ENCODE measurements around the gene DEPDC1B.
A peak's percentile ranks its signal among the peaks of the same experiment; 100 is the strongest.

The DEPDC1B gene

GRCh38 chr5:60699609-60700415 lies at the start of gene DEPDC1B (continued):
- TF ChIP-seq ZNF549 (tag by site-specific recombination; IDR thresholded peaks at IDR 0.05) (no peak), ZNF830 (tag by site-specific recombination; IDR thresholded peaks at IDR 0.05; ENCODE audit: low read depth) (no peak), ZNF660 (tag by site-specific recombination; IDR thresholded peaks at IDR 0.05) (no peak; the same call in none of the 2 replicates), ZNF155 (tag by site-specific recombination; IDR thresholded peaks at IDR 0.05) (no peak), KLF1 (tag by site-specific recombination; IDR thresholded peaks at IDR 0.05) (no peak), SP2 (tag by site-specific recombination; IDR thresholded peaks at IDR 0.05) (peak; percentile 83), REST (tag by site-specific recombination; IDR thresholded peaks at IDR 0.05) (peak; percentile 27; the same call in 1 of the 2 replicates), PATZ1 (tag by site-specific recombination; IDR thresholded peaks at IDR 0.05) (peak; percentile 90), ZSCAN16 (tag by site-specific recombination; IDR thresholded peaks at IDR 0.05) (0 out of 2 replicates have a peak, but pooled peaks have one; percentile 62), ZBTB8A (tag by site-specific recombination; IDR thresholded peaks at IDR 0.05) (peak; percentile 67), ZNF777 (tag by site-specific recombination; IDR thresholded peaks at IDR 0.05; ENCODE audit: borderline replicate concordance) (no peak), ZNF394 (tag by site-specific recombination; IDR thresholded peaks at IDR 0.05; ENCODE audit: borderline replicate concordance) (peak; percentile 97), ZNF580 (tag by site-specific recombination; IDR thresholded peaks at IDR 0.05) (no peak; the same call in 1 of the 2 replicates), ZEB2 (tag by site-specific recombination; IDR thresholded peaks at IDR 0.05) (peak; percentile 91), ZNF624 (tag by site-specific recombination; IDR thresholded peaks at IDR 0.05) (no peak), ZNF792 (tag by site-specific recombination; IDR thresholded peaks at IDR 0.05) (no peak), KLF8 (tag by site-specific recombination; IDR thresholded peaks at IDR 0.05) (peak; percentile 41; the same call in 1 of the 2 replicates), ZNF138 (tag by site-specific recombination; IDR thresholded peaks at IDR 0.05; ENCODE audit: borderline replicate concordance) (no peak), ZNF391 (tag by site-specific recombination; IDR thresholded peaks at IDR 0.05; ENCODE audit: borderline replicate concordance, low read depth) (peak; percentile 34; the same call in 1 of the 2 replicates), ZNF426 (tag by site-specific recombination; IDR thresholded peaks at IDR 0.05) (no peak), ZFP37 (tag by site-specific recombination; IDR thresholded peaks at IDR 0.05) (peak; percentile 96), KLF16 (tag by site-specific recombination; IDR thresholded peaks at IDR 0.05) (peak; percentile 52; the same call in 1 of the 2 replicates)
- TF ChIP-seq, protein P1, sequence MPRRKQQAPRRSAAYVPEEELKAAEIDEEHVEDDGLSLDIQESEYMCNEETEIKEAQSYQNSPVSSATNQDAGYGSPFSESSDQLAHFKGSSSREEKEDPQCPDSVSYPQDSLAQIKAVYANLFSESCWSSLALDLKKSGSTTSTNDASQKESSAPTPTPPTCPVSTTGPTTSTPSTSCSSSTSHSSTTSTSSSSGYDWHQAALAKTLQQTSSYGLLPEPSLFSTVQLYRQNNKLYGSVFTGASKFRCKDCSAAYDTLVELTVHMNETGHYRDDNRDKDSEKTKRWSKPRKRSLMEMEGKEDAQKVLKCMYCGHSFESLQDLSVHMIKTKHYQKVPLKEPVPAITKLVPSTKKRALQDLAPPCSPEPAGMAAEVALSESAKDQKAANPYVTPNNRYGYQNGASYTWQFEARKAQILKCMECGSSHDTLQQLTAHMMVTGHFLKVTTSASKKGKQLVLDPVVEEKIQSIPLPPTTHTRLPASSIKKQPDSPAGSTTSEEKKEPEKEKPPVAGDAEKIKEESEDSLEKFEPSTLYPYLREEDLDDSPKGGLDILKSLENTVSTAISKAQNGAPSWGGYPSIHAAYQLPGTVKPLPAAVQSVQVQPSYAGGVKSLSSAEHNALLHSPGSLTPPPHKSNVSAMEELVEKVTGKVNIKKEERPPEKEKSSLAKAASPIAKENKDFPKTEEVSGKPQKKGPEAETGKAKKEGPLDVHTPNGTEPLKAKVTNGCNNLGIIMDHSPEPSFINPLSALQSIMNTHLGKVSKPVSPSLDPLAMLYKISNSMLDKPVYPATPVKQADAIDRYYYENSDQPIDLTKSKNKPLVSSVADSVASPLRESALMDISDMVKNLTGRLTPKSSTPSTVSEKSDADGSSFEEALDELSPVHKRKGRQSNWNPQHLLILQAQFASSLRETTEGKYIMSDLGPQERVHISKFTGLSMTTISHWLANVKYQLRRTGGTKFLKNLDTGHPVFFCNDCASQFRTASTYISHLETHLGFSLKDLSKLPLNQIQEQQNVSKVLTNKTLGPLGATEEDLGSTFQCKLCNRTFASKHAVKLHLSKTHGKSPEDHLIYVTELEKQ (tag by site-specific recombination; IDR thresholded peaks at IDR 0.05; ENCODE audit: borderline replicate concordance), result 0 out of 2 replicates have a peak, but pooled peaks have one; percentile 24
- TF ChIP-seq, protein P2, sequence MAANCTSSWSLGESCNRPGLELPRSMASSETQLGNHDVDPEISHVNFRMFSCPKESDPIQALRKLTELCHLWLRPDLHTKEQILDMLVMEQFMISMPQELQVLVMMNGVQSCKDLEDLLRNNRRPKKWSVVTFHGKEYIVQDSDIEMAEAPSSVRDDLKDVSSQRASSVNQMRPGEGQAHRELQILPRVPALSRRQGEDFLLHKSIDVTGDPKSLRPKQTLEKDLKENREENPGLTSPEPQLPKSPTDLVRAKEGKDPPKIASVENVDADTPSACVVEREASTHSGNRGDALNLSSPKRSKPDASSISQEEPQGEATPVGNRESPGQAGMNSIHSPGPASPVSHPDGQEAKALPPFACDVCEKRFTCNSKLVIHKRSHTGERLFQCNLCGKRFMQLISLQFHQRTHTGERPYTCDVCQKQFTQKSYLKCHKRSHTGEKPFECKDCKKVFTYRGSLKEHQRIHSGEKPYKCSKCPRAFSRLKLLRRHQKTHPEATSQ (tag by site-specific recombination; IDR thresholded peaks at IDR 0.05), result 0 out of 2 replicates have a peak, but pooled peaks have one; percentile 62
- TF ChIP-seq, protein P3, sequence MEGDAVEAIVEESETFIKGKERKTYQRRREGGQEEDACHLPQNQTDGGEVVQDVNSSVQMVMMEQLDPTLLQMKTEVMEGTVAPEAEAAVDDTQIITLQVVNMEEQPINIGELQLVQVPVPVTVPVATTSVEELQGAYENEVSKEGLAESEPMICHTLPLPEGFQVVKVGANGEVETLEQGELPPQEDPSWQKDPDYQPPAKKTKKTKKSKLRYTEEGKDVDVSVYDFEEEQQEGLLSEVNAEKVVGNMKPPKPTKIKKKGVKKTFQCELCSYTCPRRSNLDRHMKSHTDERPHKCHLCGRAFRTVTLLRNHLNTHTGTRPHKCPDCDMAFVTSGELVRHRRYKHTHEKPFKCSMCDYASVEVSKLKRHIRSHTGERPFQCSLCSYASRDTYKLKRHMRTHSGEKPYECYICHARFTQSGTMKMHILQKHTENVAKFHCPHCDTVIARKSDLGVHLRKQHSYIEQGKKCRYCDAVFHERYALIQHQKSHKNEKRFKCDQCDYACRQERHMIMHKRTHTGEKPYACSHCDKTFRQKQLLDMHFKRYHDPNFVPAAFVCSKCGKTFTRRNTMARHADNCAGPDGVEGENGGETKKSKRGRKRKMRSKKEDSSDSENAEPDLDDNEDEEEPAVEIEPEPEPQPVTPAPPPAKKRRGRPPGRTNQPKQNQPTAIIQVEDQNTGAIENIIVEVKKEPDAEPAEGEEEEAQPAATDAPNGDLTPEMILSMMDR (tag by site-specific recombination; IDR thresholded peaks at IDR 0.05), result peak; percentile 76
